Adrenal gland (tissue), 12 donors: ENCODE measurements around the gene PRKRIP1. TPM values are rescaled to one million over a fixed set of nuclear protein-coding genes. Genes with fewer than 3 reads are reported as not detected.
"Not testable (repeated sequence)": the region's sequence is repeated elsewhere in the genome, so short reads cannot be mapped to it uniquely, and the experiment has no call there.

ENCODE experiments used
- DNase-seq, 7 donors: peaks; one replicate each; pipeline ENCODE4 v3.0.0-alpha.2; 2019 to 2020
- H3K27ac ChIP-seq, 5 donors: fragments of 200-600 bp; sonication (generic) in 4 of 5; 1 replicate in 3 of 5; 2 replicates in 2 of 5; pipeline versions ENCODE4 v1.5.1 to v1.8.0; 2016 to 2020; ENCODE audit warnings: mild to moderate bottlenecking in 1 of 5
- H3K27me3 ChIP-seq: fragments of 200-600 bp; 2 replicates; pipeline ENCODE4 v1.8.0; 2021
- H3K36me3 ChIP-seq, 2 donors: fragments of 200-600 bp; replicated peaks in 1 of 2; 1 replicate in 1 of 2; 2 replicates in 1 of 2; pipeline versions ENCODE4 v1.5.1 to v1.8.0; 2018 to 2022
- H3K4me1 ChIP-seq, 2 donors: fragments of 200-600 bp; replicated peaks in 1 of 2; 1 replicate in 1 of 2; 2 replicates in 1 of 2; pipeline versions ENCODE4 v1.5.1 to v1.8.0; 2018 to 2021
- H3K4me3 ChIP-seq, 4 donors: fragments of 200-600 bp; sonication (generic) in 3 of 4; one replicate each; pipeline ENCODE4 v1.5.1; 2016 to 2018
- H3K9me3 ChIP-seq, 3 donors: fragments of 200-600 bp; sonication (generic) in 1 of 3; replicated peaks in 1 of 3; 1 replicate in 2 of 3; 2 replicates in 1 of 3; pipeline versions ENCODE4 v1.5.1 to v1.8.0; 2016 to 2021
- POLR2A ChIP-seq, 2 donors: fragments of 450-650 bp; IDR thresholded peaks; one replicate each; pipeline ENCODE4 v1.6.1; 2017; ENCODE audit warnings: antibody characterized with exemption in 2 of 2, mild to moderate bottlenecking in 2 of 2, moderate library complexity in 1 of 2
- WGBS, 4 donors: extraction: QIAGEN DNeasy Blood & Tissue Kit in 2 of 4; methylation state at CpG; one replicate each; pipeline versions ENCODE4 v1.1.5 to v1.1.7; 2013 to 2017; 5-methylcytosine and 5-hydroxymethylcytosine counted together
- intact Hi-C, 2 donors: fragments of 100-400 bp; cut with DNase I; formaldehyde crosslinking; loops; one replicate each; pipeline versions ENCODE4 v1.14.1 to v1.15.0; 2022 to 2023
- polyA plus RNA-seq, 3 donors: library from polyadenylated mRNA; stranded (reverse); fragments of 200-250 nt in 2 of 3; fragments of 350-450 nt in 1 of 3; fragmentation: Illumina TruSeq in 1 of 3; extraction: RNeasy Lipid Tissue Mini Kit (QIAGEN cat#74804) in 1 of 3; gene quantifications; one replicate each; pipeline ENCODE4 v1.2.3, GENCODE V29; 2013 to 2014
- total RNA-seq, 9 donors: library from RNA; depleted of rRNA in 4 of 9; stranded (reverse); fragments of >200 nt in 4 of 9; fragments of 120-200 nt in 1 of 9; fragmentation: NEBNext Ultra II Directional in 1 of 9; extraction: Animal tissue kit (Norgen Biotek cat#: 25700) in 1 of 9; gene quantifications; one replicate each; pipeline versions ENCODE4 v1.1.0 to v1.2.4, GENCODE V29; 2013 to 2023
- TF ChIP-seq, protein P1 (sequence below), 6 experiments: fragments of 450-650 bp in 4 of 6; fragments of 200-600 bp in 2 of 6; sonication (generic) in 1 of 6; IDR thresholded peaks; 1 replicate in 5 of 6; 2 replicates in 1 of 6; pipeline versions ENCODE4 v1.5.1 to v1.8.0; 2016 to 2021; ENCODE audit warnings: antibody characterized with exemption in 6 of 6, mild to moderate bottlenecking in 2 of 6, moderate library complexity in 1 of 6
- donor health status: healthy with polysubstance abuse.
- donor health status: Bipolar disorder and iron deficiency.
- donor health status: DM: yes; HTN: yes; CAD: no.
- donor health status: DM: no; HTN: no; CAD: no.
- donor health status: DM: no; HTN: no; CAD: no.
- donor health status: DM: yes; HTN: yes; CAD: no.

PRKRIP1 gene
- total and polyA plus RNA-seq, 12 donors = 19.4 to 114 (median 31.1) TPM

DNA sequence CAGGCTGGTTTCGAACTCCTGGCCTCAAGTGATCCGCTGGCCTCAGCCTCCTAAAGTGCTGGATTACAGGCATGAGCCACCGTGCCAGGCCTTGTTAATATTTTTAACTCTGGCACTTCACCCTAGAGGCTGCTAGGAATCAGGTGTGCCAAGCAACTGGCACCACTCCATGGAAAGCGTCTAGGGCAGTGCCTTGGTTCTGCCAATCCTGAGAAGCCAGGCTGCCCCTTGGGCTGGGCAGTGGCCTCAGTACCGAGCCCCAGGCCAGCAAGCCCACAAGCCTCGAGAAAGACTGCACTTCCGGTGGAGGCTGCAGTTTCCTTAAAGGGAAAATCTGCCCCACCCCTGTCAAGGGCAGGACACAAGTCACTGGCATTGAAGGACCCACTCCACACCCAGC lies 57.2 kb downstream of the PRKRIP1 start:
- WGBS, 4 donors = 47 to 67% (median 59%) methylated on average over 3 to 7 of the region's 7 CpGs
- peaks cover 0 to 28% of the 10 kb centered on the region in 2 donors for H3K36me3 ChIP-seq
- TF ChIP-seq, protein P1, sequence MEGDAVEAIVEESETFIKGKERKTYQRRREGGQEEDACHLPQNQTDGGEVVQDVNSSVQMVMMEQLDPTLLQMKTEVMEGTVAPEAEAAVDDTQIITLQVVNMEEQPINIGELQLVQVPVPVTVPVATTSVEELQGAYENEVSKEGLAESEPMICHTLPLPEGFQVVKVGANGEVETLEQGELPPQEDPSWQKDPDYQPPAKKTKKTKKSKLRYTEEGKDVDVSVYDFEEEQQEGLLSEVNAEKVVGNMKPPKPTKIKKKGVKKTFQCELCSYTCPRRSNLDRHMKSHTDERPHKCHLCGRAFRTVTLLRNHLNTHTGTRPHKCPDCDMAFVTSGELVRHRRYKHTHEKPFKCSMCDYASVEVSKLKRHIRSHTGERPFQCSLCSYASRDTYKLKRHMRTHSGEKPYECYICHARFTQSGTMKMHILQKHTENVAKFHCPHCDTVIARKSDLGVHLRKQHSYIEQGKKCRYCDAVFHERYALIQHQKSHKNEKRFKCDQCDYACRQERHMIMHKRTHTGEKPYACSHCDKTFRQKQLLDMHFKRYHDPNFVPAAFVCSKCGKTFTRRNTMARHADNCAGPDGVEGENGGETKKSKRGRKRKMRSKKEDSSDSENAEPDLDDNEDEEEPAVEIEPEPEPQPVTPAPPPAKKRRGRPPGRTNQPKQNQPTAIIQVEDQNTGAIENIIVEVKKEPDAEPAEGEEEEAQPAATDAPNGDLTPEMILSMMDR (IDR thresholded peaks at IDR 0.05) = no peak
- no peak for TF ChIP-seq POLR2A (IDR thresholded peaks at IDR 0.05)
- intact Hi-C loops = loop anchor here (10.0 kb wide), 2 partner anchors 159 to 169 kb away; partner anchors contain the start of gene SH2B2 (in 1 of the 2)
- no peaks in the 10 kb centered on the region for H3K27me3 ChIP-seq
- no peaks in the 10 kb centered on the region for H3K9me3 ChIP-seq
- no peak overlapping the region for H3K4me3 ChIP-seq
- peak in 3 of 7 donors; percentile 38 to 66 (median 61) for DNase-seq
- no peak overlapping the region for H3K27ac ChIP-seq
- no peaks in the 10 kb centered on the region for H3K4me1 ChIP-seq

DNA sequence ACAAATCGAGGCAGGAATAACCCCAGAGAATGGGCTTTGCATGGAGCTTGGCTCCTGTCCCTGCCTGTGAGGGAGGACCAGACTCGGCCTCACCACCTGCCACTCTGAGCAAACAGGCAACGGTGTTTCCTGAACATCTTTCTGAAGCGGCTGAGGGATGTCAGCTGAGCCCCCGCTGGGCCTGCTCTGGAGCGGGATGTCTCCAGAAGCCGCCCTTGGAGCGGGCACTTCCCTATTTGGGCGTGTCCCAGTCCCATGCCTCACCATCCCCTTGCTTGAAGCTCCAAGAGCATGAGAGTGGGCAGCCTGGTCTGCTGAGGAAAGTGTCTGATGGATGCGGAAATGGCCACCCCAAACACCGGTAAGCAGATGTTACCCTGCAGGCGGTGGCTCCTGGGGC lies 58.3 kb downstream of the PRKRIP1 start:
- Histone ChIP-seq H3K4me1 (no peaks in the 10 kb centered on the region), H3K36me3 (peaks cover 0 to 38% of the 10 kb centered on the region in 2 donors), H3K27ac (no peak overlapping the region), H3K4me3 (no peak overlapping the region), H3K27me3 (no peaks in the 10 kb centered on the region), H3K9me3 (no peaks in the 10 kb centered on the region)
- 20 to 81% (median 76%) methylated on average over 1 to 12 of the region's 12 CpGs for WGBS, 4 donors
- no peak for TF ChIP-seq POLR2A (IDR thresholded peaks at IDR 0.05)
- TF ChIP-seq, protein P1 (IDR thresholded peaks at IDR 0.05) = no peak
- no peak for DNase-seq
- intact Hi-C loops = loop anchor here (10.0 kb wide), 2 partner anchors 160 to 170 kb away; partner anchors contain the start of gene SH2B2 (in 1 of the 2)

DNA sequence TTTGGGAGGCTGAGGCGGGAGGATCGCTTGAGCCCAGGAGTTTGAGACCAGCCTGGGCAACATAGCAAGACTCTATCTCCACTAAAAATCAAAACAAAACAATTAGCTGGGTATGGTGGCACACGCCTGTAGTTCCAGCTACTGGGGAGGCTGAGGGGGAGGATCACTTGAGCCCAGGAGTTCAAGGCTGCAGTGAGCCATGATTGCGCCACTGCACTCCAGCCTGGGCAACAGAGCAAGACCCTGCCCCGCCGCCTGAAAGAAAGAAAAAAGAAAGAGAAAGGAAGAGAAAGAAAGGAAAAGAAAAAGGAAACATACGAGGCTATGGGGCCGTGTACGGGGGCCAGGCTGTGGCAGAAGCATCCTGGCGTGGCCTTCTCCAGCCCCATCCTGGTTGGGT lies 58.8 kb downstream of the PRKRIP1 start:
- H3K9me3 ChIP-seq, H3K27me3 ChIP-seq, H3K4me3 ChIP-seq, H3K4me1 ChIP-seq, DNase-seq, H3K27ac ChIP-seq: not testable (repeated sequence)
- H3K36me3 ChIP-seq = peaks cover 0 to 39% of the 10 kb centered on the region in 2 donors
- intact Hi-C loops = loop anchor here (10.0 kb wide), 2 partner anchors 160 to 170 kb away; partner anchors contain the start of gene SH2B2 (in 1 of the 2)
- WGBS, 4 donors = 94 to 96% (median 95%) methylated on average over 9 to 10 of the region's 10 CpGs

DNA sequence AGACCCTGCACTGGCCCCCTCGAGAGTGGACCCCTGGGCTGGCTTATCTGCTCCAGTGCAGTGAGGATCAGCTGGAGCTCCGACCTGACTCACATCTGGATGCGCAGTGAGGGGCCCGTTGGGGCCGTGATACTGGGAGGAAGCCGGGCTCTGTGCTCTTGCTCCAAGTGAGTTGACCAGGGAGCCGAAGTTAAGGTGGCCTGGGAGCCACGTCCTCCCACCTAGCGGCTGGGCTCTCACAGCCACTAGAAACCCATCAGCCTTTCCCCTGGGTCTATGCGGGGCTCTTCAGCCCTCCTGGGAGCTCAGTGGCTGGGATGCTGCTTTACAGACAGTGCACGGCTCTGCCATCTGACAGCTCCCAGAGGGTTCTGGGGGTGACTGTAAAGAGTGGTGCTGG lies 59.4 kb downstream of the PRKRIP1 start:
- Histone ChIP-seq H3K4me1 (no peaks in the 10 kb centered on the region), H3K4me3 (no peak overlapping the region), H3K27me3 (no peaks in the 10 kb centered on the region), H3K27ac (no peak overlapping the region), H3K36me3 (peaks cover 0 to 39% of the 10 kb centered on the region in 2 donors), H3K9me3 (no peaks in the 10 kb centered on the region)
- TF ChIP-seq POLR2A (IDR thresholded peaks at IDR 0.05) = no peak
- no peak for DNase-seq
- intact Hi-C loops = loop anchor here (10.0 kb wide), 2 partner anchors 161 to 171 kb away; partner anchors contain the start of gene SH2B2 (in 1 of the 2)
- 89 to 100% (median 92%) methylated on average over 1 to 11 of the region's 11 CpGs for WGBS, 4 donors

DNA sequence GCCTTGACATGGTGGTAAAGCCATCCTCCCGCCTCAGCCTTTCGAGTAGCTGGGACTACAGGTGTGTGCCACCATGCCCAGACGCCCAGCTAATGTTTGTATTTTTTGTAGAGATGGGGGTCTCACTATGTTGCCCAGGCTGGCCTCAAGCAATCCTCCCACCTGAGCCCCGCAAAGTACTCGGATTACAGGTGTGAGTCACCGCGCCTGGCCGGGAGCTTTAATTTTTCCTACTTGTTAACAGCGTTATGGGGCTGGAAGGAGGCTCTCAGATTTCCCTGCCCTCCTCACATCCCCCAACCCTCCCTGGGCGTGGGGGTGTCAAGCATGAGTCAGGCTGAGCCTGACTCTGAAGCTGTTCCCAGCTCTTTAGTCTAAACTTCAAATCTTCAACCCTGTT lies 60.2 kb downstream of the PRKRIP1 start:
- H3K9me3 ChIP-seq = no peaks in the 10 kb centered on the region
- no peak for TF ChIP-seq POLR2A (IDR thresholded peaks at IDR 0.05)
- TF ChIP-seq, protein P1 (IDR thresholded peaks at IDR 0.05) = no peak
- no peak overlapping the region for H3K4me3 ChIP-seq
- H3K4me1 ChIP-seq = no peaks in the 10 kb centered on the region
- no peaks in the 10 kb centered on the region for H3K27me3 ChIP-seq
- H3K36me3 ChIP-seq = peaks cover 0 to 39% of the 10 kb centered on the region in 2 donors
- intact Hi-C loops = loop anchor here (10.0 kb wide), 2 partner anchors 162 to 172 kb away; partner anchors contain the start of gene SH2B2 (in 1 of the 2)
- no peak for DNase-seq
- H3K27ac ChIP-seq = no peak overlapping the region
- WGBS, 4 donors = 84 to 92% (median 87%) methylated on average over 6 to 10 of the region's 10 CpGs
